IPS-15b (cell line): ENCODE results near the gene ETS1.
A peak's percentile ranks its signal among the peaks of the same experiment; 100 is the strongest.

Experiments used
- H3K27me3 ChIP-seq: one replicate; pipeline ENCODE4 v1.6.1; 2013; ENCODE audit warnings: low read length; ENCODE audit not compliant: control insufficient read depth, insufficient read depth
- H3K36me3 ChIP-seq: one replicate; pipeline ENCODE4 v1.6.1; 2013; ENCODE audit warnings: low read length; ENCODE audit not compliant: control insufficient read depth, insufficient read depth
- H3K4me1 ChIP-seq: one replicate; pipeline ENCODE4 v1.6.1; 2013; ENCODE audit warnings: mild to moderate bottlenecking, low read length; ENCODE audit not compliant: control insufficient read depth, insufficient read depth
- H3K4me3 ChIP-seq: one replicate; pipeline ENCODE4 v1.5.1; 2013; ENCODE audit warnings: low read depth, low read length
- H3K9ac ChIP-seq: one replicate; pipeline ENCODE4 v1.6.1; 2013; ENCODE audit warnings: low read depth, mild to moderate bottlenecking, low read length
- H3K9me3 ChIP-seq: one replicate; pipeline ENCODE4 v1.6.1; 2013; ENCODE audit warnings: mild to moderate bottlenecking, low read length; ENCODE audit not compliant: control insufficient read depth, insufficient read depth

Gene ETS1

GRCh38 chr11:128540469-128540868, 46.9 kb downstream of the ETS1 start:
- H3K27me3 ChIP-seq = peaks cover 32% of the 10 kb centered on the region
- no peaks in the 10 kb centered on the region for H3K9me3 ChIP-seq
- H3K9ac ChIP-seq = no peak overlapping the region
- H3K4me3 ChIP-seq = no peak overlapping the region
- H3K4me1 ChIP-seq = peaks cover 5% of the 10 kb centered on the region
- H3K36me3 ChIP-seq = no peaks in the 10 kb centered on the region

- peaks cover 14% of the 10 kb centered on the region for H3K4me1 ChIP-seq
- no peak overlapping the region for H3K9ac ChIP-seq
- H3K27me3 ChIP-seq = peaks cover 43% of the 10 kb centered on the region
- H3K4me3 ChIP-seq = no peak overlapping the region
- H3K9me3 ChIP-seq = no peaks in the 10 kb centered on the region
- H3K36me3 ChIP-seq = no peaks in the 10 kb centered on the region
These were observed 50.9 kb downstream of the ETS1 start for GRCh38 chr11:128536506-128536905.

GRCh38 chr11:128535468-128536457, 51.6 kb downstream of the ETS1 start:
- Histone ChIP-seq H3K9me3 (no peaks in the 10 kb centered on the region), H3K4me1 (peaks cover 14% of the 10 kb centered on the region), H3K36me3 (no peaks in the 10 kb centered on the region), H3K27me3 (peaks cover 47% of the 10 kb centered on the region), H3K4me3 (no peak overlapping the region), H3K9ac (no peak overlapping the region)

- peaks cover 67% of the 10 kb centered on the region for H3K27me3 ChIP-seq
- no peaks in the 10 kb centered on the region for H3K36me3 ChIP-seq
- peaks cover 14% of the 10 kb centered on the region for H3K4me1 ChIP-seq
- H3K4me3 ChIP-seq = no peak overlapping the region
- H3K9ac ChIP-seq = no peak overlapping the region
- no peaks in the 10 kb centered on the region for H3K9me3 ChIP-seq
These were observed 53.9 kb downstream of the ETS1 start for GRCh38 chr11:128533472-128533871.

- H3K4me1 ChIP-seq = peaks cover 14% of the 10 kb centered on the region
- H3K36me3 ChIP-seq = no peaks in the 10 kb centered on the region
- H3K27me3 ChIP-seq = peaks cover 73% of the 10 kb centered on the region
- H3K9ac ChIP-seq = no peak overlapping the region
- peak overlapping the region; percentile 33 for H3K4me3 ChIP-seq
- no peaks in the 10 kb centered on the region for H3K9me3 ChIP-seq
These were observed 54.7 kb downstream of the ETS1 start for GRCh38 chr11:128532572-128533091.

- Histone ChIP-seq H3K36me3 (no peaks in the 10 kb centered on the region), H3K27me3 (peaks cover 73% of the 10 kb centered on the region), H3K4me1 (peaks cover 14% of the 10 kb centered on the region), H3K9ac (no peak overlapping the region), H3K4me3 (no peak overlapping the region), H3K9me3 (no peaks in the 10 kb centered on the region)
These were observed 55.3 kb downstream of the ETS1 start for GRCh38 chr11:128532016-128532571.

GRCh38 chr11:128531588-128531987, 55.8 kb downstream of the ETS1 start:
- Histone ChIP-seq H3K4me3 (no peak overlapping the region), H3K9me3 (no peaks in the 10 kb centered on the region), H3K4me1 (peaks cover 14% of the 10 kb centered on the region), H3K9ac (no peak overlapping the region), H3K27me3 (peaks cover 76% of the 10 kb centered on the region), H3K36me3 (no peaks in the 10 kb centered on the region)

- H3K4me3 ChIP-seq = no peak overlapping the region
- no peaks in the 10 kb centered on the region for H3K9me3 ChIP-seq
- no peak overlapping the region for H3K9ac ChIP-seq
- H3K36me3 ChIP-seq = no peaks in the 10 kb centered on the region
- H3K4me1 ChIP-seq = peaks cover 18% of the 10 kb centered on the region
- H3K27me3 ChIP-seq = peaks cover 72% of the 10 kb centered on the region
These were observed 57.0 kb downstream of the ETS1 start for GRCh38 chr11:128530118-128531074.

- no peaks in the 10 kb centered on the region for H3K9me3 ChIP-seq
- peaks cover 11% of the 10 kb centered on the region for H3K4me1 ChIP-seq
- H3K9ac ChIP-seq = no peak overlapping the region
- no peak overlapping the region for H3K4me3 ChIP-seq
- H3K36me3 ChIP-seq = no peaks in the 10 kb centered on the region
- H3K27me3 ChIP-seq = peaks cover 71% of the 10 kb centered on the region
These were observed 59.1 kb downstream of the ETS1 start for GRCh38 chr11:128528294-128528693.

- peaks cover 4% of the 10 kb centered on the region for H3K4me1 ChIP-seq
- peaks cover 74% of the 10 kb centered on the region for H3K27me3 ChIP-seq
- no peaks in the 10 kb centered on the region for H3K36me3 ChIP-seq
- H3K9me3 ChIP-seq = no peaks in the 10 kb centered on the region
- no peak overlapping the region for H3K4me3 ChIP-seq
- H3K9ac ChIP-seq = no peak overlapping the region
These were observed 60.3 kb downstream of the ETS1 start for GRCh38 chr11:128527046-128527445.
